H9 (cell line): ENCODE results near the gene JAG2. TPM values are rescaled to one million over a fixed set of nuclear protein-coding genes. Genes with fewer than 3 reads are reported as not detected.

Experiments used
- DNase-seq: peaks from one replicate; pipeline ENCODE4 v3.0.0-alpha.2; 2017
- H2AFZ ChIP-seq: one replicate; pipeline ENCODE4 v1.6.1; 2013; ENCODE audit warnings: mild to moderate bottlenecking, low read length, control low read depth, moderate library complexity
- H2AK5ac ChIP-seq: 2 replicates; pipeline ENCODE4 v1.6.1; 2013; ENCODE audit warnings: low read length, control low read depth, mixed read lengths; ENCODE audit not compliant: insufficient read length
- H2BK120ac ChIP-seq: one replicate; pipeline ENCODE4 v1.6.1; 2013; ENCODE audit warnings: low read depth, mild to moderate bottlenecking, low read length, control low read depth, inconsistent platforms; ENCODE audit not compliant: poor library complexity, severe bottlenecking
- H2BK12ac ChIP-seq: 2 replicates; pipeline ENCODE4 v1.6.1; 2013; ENCODE audit warnings: low read length, control low read depth, mixed read lengths, low read depth; ENCODE audit not compliant: insufficient read length
- H2BK15ac ChIP-seq: 2 replicates; pipeline ENCODE4 v1.6.1; 2013; ENCODE audit warnings: low read depth, low read length, control low read depth
- H2BK20ac ChIP-seq: one replicate; pipeline ENCODE4 v1.6.1; 2013; ENCODE audit warnings: low read depth, mild to moderate bottlenecking, low read length, control low read depth, inconsistent platforms; ENCODE audit not compliant: poor library complexity, severe bottlenecking
- H2BK5ac ChIP-seq: 2 replicates; pipeline ENCODE4 v1.6.1; 2013; ENCODE audit warnings: low read length, control low read depth, mixed read lengths; ENCODE audit not compliant: insufficient read length
- H3K14ac ChIP-seq: 2 replicates; pipeline ENCODE4 v1.6.1; 2013; ENCODE audit warnings: low read length, control low read depth; ENCODE audit not compliant: insufficient read depth
- H3K18ac ChIP-seq: 2 replicates; pipeline ENCODE4 v1.6.1; 2013; ENCODE audit warnings: low read depth, mild to moderate bottlenecking, mixed read lengths, low read length, control low read depth; ENCODE audit not compliant: insufficient read length
- H3K23ac ChIP-seq: 2 replicates; pipeline ENCODE4 v1.6.1; 2013; ENCODE audit warnings: low read length, control low read depth, mixed read lengths, low read depth; ENCODE audit not compliant: insufficient read length
- H3K23me2 ChIP-seq: 2 replicates; pipeline ENCODE4 v1.6.1; 2013; ENCODE audit warnings: low read depth, mild to moderate bottlenecking, mixed read lengths, low read length, control low read depth; ENCODE audit not compliant: insufficient read length, poor library complexity, severe bottlenecking
- H3K27ac ChIP-seq: 2 replicates; pipeline ENCODE4 v1.5.1; 2013; ENCODE audit warnings: low read length, control low read depth, mixed read lengths, low read depth; ENCODE audit not compliant: insufficient read length
- H3K27me3 ChIP-seq: 2 replicates; pipeline ENCODE4 v1.6.1; 2013; ENCODE audit warnings: low read length, control low read depth, inconsistent platforms; ENCODE audit not compliant: insufficient read depth
- H3K4ac ChIP-seq: 2 replicates; pipeline ENCODE4 v1.6.1; 2013; ENCODE audit warnings: low read depth, mild to moderate bottlenecking, control low read depth, inconsistent platforms, low read length, moderate library complexity
- H3K4me1 ChIP-seq: 2 replicates; pipeline ENCODE4 v1.6.1; 2013; ENCODE audit warnings: low read length, control low read depth, inconsistent platforms; ENCODE audit not compliant: insufficient read depth
- H3K4me2 ChIP-seq: 2 replicates; pipeline ENCODE4 v1.6.1; 2013; ENCODE audit warnings: low read length, control low read depth, mixed read lengths; ENCODE audit not compliant: insufficient read length, insufficient read depth
- H3K56ac ChIP-seq: 2 replicates; pipeline ENCODE4 v1.6.1; 2013; ENCODE audit warnings: low read depth, mild to moderate bottlenecking, mixed read lengths, low read length, control low read depth; ENCODE audit not compliant: insufficient read length
- H3K79me1 ChIP-seq: 2 replicates; pipeline ENCODE4 v1.6.1; 2013; ENCODE audit warnings: low read depth, mild to moderate bottlenecking, moderate library complexity, low read length, control low read depth, inconsistent platforms; ENCODE audit not compliant: insufficient read depth, poor library complexity, severe bottlenecking
- H3K79me2 ChIP-seq: 2 replicates; pipeline ENCODE4 v1.6.1; 2013; ENCODE audit warnings: low read length, control low read depth, inconsistent platforms; ENCODE audit not compliant: insufficient read depth
- H3K9ac ChIP-seq: 2 replicates; pipeline ENCODE4 v1.6.1; 2013; ENCODE audit warnings: low read length, control low read depth, mixed read lengths; ENCODE audit not compliant: insufficient read length; ENCODE audit errors: extremely low read depth
- H3K9me3 ChIP-seq: one replicate; pipeline ENCODE4 v1.6.1; 2013; ENCODE audit warnings: low read depth, low read length, inconsistent platforms; ENCODE audit not compliant: control insufficient read depth
- H3T11ph ChIP-seq: one replicate; pipeline ENCODE4 v1.6.1; 2013; ENCODE audit warnings: mild to moderate bottlenecking, low read length, control low read depth, inconsistent platforms
- H4K20me1 ChIP-seq: one replicate; pipeline ENCODE4 v1.6.1; 2013; ENCODE audit not compliant: control insufficient read depth, insufficient read length, insufficient read depth
- H4K5ac ChIP-seq: 2 replicates; pipeline ENCODE4 v1.6.1; 2013; ENCODE audit warnings: low read depth, mild to moderate bottlenecking, mixed read lengths, low read length, control low read depth; ENCODE audit not compliant: insufficient read length
- H4K8ac ChIP-seq: replicated peaks from 2 replicates; pipeline ENCODE4 v1.6.1; 2013; ENCODE audit warnings: low read length, control low read depth, mixed read lengths, low read depth; ENCODE audit not compliant: insufficient read length
- H4K91ac ChIP-seq: 2 replicates; pipeline ENCODE4 v1.6.1; 2013; ENCODE audit warnings: low read depth, mild to moderate bottlenecking, moderate library complexity, mixed read lengths, low read length, control low read depth; ENCODE audit not compliant: insufficient read length
- H3K27ac Mint-ChIP-seq, 3 experiments: 2 replicates in 2 of 3; 3 replicates in 1 of 3; pipeline ENCODE4 v1.8.0; 2020 to 2021; ENCODE audit warnings: mixed read lengths in 3 of 3, mild to moderate bottlenecking in 1 of 3, moderate library complexity in 1 of 3
- H3K27me3 Mint-ChIP-seq: 2 replicates; pipeline ENCODE4 v1.8.0; 2021; ENCODE audit warnings: low read depth, mild to moderate bottlenecking, moderate library complexity, mixed read lengths
- H3K36me3 Mint-ChIP-seq, 3 experiments: 2 replicates in 2 of 3; 3 replicates in 1 of 3; pipeline ENCODE4 v1.8.0; 2020 to 2021; ENCODE audit warnings: low read depth in 3 of 3, mixed read lengths in 3 of 3; ENCODE audit not compliant: insufficient read depth in 1 of 3
- H3K4me1 Mint-ChIP-seq, 2 experiments: 2 replicates each; pipeline ENCODE4 v1.8.0; 2020; ENCODE audit warnings: mixed read lengths in 2 of 2
- H3K4me3 Mint-ChIP-seq, 2 experiments: 2 replicates in 1 of 2; 3 replicates in 1 of 2; pipeline ENCODE4 v1.8.0; 2020 to 2021; ENCODE audit warnings: mild to moderate bottlenecking in 2 of 2, mixed read lengths in 2 of 2, moderate library complexity in 1 of 2
- H3K9me3 Mint-ChIP-seq, 2 experiments: 2 replicates in 1 of 2; 3 replicates in 1 of 2; pipeline ENCODE4 v1.8.0; 2020; ENCODE audit warnings: mild to moderate bottlenecking in 2 of 2, mixed read lengths in 2 of 2, moderate library complexity in 1 of 2
- WGBS: extraction: QIAGEN DNeasy Blood & Tissue Kit; methylation state at CpG from one replicate; pipeline ENCODE4 v1.1.7; 2013; ENCODE audit warnings: missing lambda C conversion rate, low lambda C conversion rate, mixed read lengths; ENCODE audit not compliant: insufficient read length; ENCODE audit errors: extremely low coverage; 5-methylcytosine and 5-hydroxymethylcytosine counted together
- total RNA-seq: library from RNA; stranded (reverse); gene quantifications from 2 replicates; pipeline ENCODE4 v1.2.1, GENCODE V29; 2021
- TF ChIP-seq, protein P1 (sequence below): fragments of 200-600 bp; sonication (generic); conservative IDR thresholded peaks from 3 replicates; pipeline ENCODE4 v1.8.0; 2021; ENCODE audit warnings: antibody characterized with exemption, mild to moderate bottlenecking

The JAG2 gene
- total RNA-seq, 1 experiment from 2014 or later, result 11.4 TPM

DNA sequence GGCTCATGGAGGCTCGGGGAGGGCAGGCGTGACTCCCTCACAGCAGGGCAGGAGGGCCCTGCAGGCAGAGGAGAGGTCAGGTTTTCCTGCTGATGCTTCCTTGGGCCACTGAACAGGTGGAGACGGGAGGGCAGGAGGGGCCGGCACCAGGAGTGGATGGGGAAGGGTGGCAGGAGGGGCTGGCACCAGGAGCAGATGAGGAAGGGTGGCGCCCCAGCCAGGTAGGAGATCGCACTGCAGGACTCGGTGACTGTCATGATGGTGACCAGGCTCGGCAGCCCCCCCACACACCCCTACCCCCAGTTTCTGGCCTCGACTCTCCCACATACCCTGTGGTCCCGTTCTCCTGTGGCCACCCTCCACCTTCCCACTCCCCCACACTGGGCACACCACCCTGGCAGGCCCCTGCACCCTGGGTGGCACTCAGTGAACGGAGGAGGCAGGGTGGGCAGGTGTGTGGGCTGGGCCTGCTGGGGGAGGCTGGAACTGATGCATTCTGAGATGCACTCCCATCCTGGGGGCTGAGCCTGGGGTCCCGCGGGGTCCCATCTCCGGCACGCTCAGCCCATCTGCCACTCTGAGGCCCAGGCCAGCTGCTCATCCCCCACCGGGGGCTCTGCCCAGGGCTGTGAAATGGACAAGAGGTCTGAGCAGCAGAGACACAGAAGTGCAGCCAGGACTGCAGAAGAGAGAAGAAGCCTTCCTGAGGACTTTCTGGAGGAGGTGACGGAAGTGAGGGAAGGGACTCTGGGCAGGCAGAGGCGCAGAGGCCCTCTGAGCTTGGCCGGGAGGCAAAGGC lies 9.7 kb upstream of the JAG2 start:
- no peak overlapping the region for H4K8ac ChIP-seq
- no peak overlapping the region for H3K4ac ChIP-seq
- WGBS, result no CpG with 5 or more reads among the region's 19 CpGs
- H3T11ph ChIP-seq, result no peak overlapping the region
- H3K79me2 ChIP-seq, result no peaks in the 10 kb centered on the region
- no peak overlapping the region for H2AFZ ChIP-seq
- no peak overlapping the region for H4K91ac ChIP-seq
- no peak overlapping the region for H3K9ac ChIP-seq
- H4K5ac ChIP-seq, result no peak overlapping the region
- no peak overlapping the region; the same call in 1 of the 2 replicates for H3K14ac ChIP-seq
- no peak for DNase-seq
- Mint-ChIP-seq H3K4me1 (peaks cover 4 to 10% of the 10 kb centered on the region in 2 experiments; a peak in 3 of 4 replicates), H3K4me3 (no peak overlapping the region), H3K9me3 (no peaks in the 10 kb centered on the region), H3K27me3 (peaks cover 18% of the 10 kb centered on the region), H3K36me3 (no peaks in the 10 kb centered on the region), H3K27ac (0 out of 7 replicates have a peak overlapping the region, but pooled peaks of 1 of the 3 experiments have one; percentile 56)
- no peaks in the 10 kb centered on the region for H3K4me1 ChIP-seq
- H4K20me1 ChIP-seq, result no peaks in the 10 kb centered on the region
- H3K18ac ChIP-seq, result no peak overlapping the region
- no peak overlapping the region for H2BK5ac ChIP-seq
- no peak overlapping the region for H3K4me2 ChIP-seq
- no peak overlapping the region for H3K23ac ChIP-seq
- no peak overlapping the region for H2AK5ac ChIP-seq
- H3K23me2 ChIP-seq, result peaks cover 2% of the 10 kb centered on the region
- H3K27me3 ChIP-seq, result no peaks in the 10 kb centered on the region; the same call in 1 of the 2 replicates
- no peak overlapping the region for H2BK20ac ChIP-seq
- H2BK120ac ChIP-seq, result no peak overlapping the region
- TF ChIP-seq, protein P1, sequence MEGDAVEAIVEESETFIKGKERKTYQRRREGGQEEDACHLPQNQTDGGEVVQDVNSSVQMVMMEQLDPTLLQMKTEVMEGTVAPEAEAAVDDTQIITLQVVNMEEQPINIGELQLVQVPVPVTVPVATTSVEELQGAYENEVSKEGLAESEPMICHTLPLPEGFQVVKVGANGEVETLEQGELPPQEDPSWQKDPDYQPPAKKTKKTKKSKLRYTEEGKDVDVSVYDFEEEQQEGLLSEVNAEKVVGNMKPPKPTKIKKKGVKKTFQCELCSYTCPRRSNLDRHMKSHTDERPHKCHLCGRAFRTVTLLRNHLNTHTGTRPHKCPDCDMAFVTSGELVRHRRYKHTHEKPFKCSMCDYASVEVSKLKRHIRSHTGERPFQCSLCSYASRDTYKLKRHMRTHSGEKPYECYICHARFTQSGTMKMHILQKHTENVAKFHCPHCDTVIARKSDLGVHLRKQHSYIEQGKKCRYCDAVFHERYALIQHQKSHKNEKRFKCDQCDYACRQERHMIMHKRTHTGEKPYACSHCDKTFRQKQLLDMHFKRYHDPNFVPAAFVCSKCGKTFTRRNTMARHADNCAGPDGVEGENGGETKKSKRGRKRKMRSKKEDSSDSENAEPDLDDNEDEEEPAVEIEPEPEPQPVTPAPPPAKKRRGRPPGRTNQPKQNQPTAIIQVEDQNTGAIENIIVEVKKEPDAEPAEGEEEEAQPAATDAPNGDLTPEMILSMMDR, result 0 out of 3 replicates have a peak, but pooled peaks have one; percentile 19
- no peak overlapping the region for H3K27ac ChIP-seq
- H3K9me3 ChIP-seq, result no peaks in the 10 kb centered on the region
- H2BK12ac ChIP-seq, result no peak overlapping the region
- no peaks in the 10 kb centered on the region for H3K79me1 ChIP-seq
- H2BK15ac ChIP-seq, result peak overlapping the region; percentile 73; the same call in 1 of the 2 replicates
- H3K56ac ChIP-seq, result no peak overlapping the region
